Spleen (tissue), 7 donors: ENCODE data around the gene MYOZ2.

ENCODE experiments used
- CTCF ChIP-seq, 11 experiments: fragments of 200-600 bp in 7 of 11; fragments of 450-650 bp in 4 of 11; sonication (generic) in 4 of 11; IDR thresholded peaks in 8 of 11; conservative IDR thresholded peaks in 3 of 11; 1 replicate in 7 of 11; 2 replicates in 4 of 11; pipeline versions ENCODE4 v1.4.0 to v1.8.0; 2016 to 2021; ENCODE audit warnings: antibody characterized with exemption in 11 of 11, inconsistent platforms in 4 of 11, mild to moderate bottlenecking in 1 of 11
- POLR2A ChIP-seq, 3 donors: fragments of 450-650 bp; IDR thresholded peaks; one replicate each; pipeline ENCODE4 v1.5.1; 2017; ENCODE audit warnings: antibody characterized with exemption in 3 of 3, mild to moderate bottlenecking in 1 of 3
- POLR2AphosphoS5 ChIP-seq, 3 donors: sonication (generic); formaldehyde crosslinking; IDR thresholded peaks; one replicate each; pipeline ENCODE4 v1.5.1; 2017; ENCODE audit warnings: antibody characterized with exemption in 3 of 3
- donor health status: DM: no; HTN: no; CAD: no; lungs with moderate emphysema.
- donor health status: DM: no; HTN: no; CAD: no.
- donor health status: DM: no; HTN: no; CAD: no.

GRCh38 chr4:119124352-119124751 is 11.3 kb upstream of the MYOZ2 start:
- no peak for TF ChIP-seq CTCF (IDR thresholded peaks at IDR 0.05 in 8 of 11, conservative IDR thresholded peaks at IDR 0.05 in 3 of 11)
- no peak for TF ChIP-seq POLR2A (IDR thresholded peaks at IDR 0.05)
- no peak for TF ChIP-seq POLR2AphosphoS5 (IDR thresholded peaks at IDR 0.05)
